Endothelial cell of umbilical vein (primary cell): ENCODE data around the gene CTTNBP2. TPM values are rescaled to one million over a fixed set of nuclear protein-coding genes. Genes with fewer than 3 reads are reported as not detected.

ENCODE experiments used
- BruUV-seq: library from RNA; stranded (reverse); fragments of 400-500 nt; replicated peaks from 2 replicates; lab custom pipeline; 2021; lab: Mats Ljungman, UMichigan
- CTCF ChIA-PET: fragments of 300-600, 350-600 bp; sonication (Branson Sonifier 250); formaldehyde crosslinking; loops from one replicate; lab custom pipeline; 2021; ENCODE audit warnings: antibody characterized with exemption, inconsistent platforms; lab: Charles Lee
- POLR2A ChIA-PET: fragments of 300-600, 350-600 bp; sonication (Branson Sonifier 250); formaldehyde crosslinking; loops from one replicate; lab custom pipeline; 2021; ENCODE audit warnings: antibody characterized with exemption, inconsistent platforms; lab: Charles Lee
- DNase-seq: peaks from one replicate; pipeline ENCODE4 v3.0.0-alpha.2; 2011; ENCODE audit warnings: low read depth, low spot score
- FAIRE-seq: peaks from 2 replicates; lab custom pipeline; 2011; peaks lifted over from hg19 to GRCh38; lab: Jason Lieb, UNC
- H2AFZ ChIP-seq: 2 replicates; pipeline ENCODE4 v1.6.0; 2012; ENCODE audit warnings: low read depth, low read length, control low read depth, inconsistent platforms
- H3K27ac ChIP-seq: 2 replicates; pipeline ENCODE4 v1.5.1; 2011; ENCODE audit warnings: low read depth, mild to moderate bottlenecking, control low read depth, low read length, moderate library complexity; ENCODE audit not compliant: insufficient read depth
- H3K27me3 ChIP-seq, 2 experiments: 2 replicates each; pipeline versions ENCODE4 v1.6.0 to v1.6.1; 2011; ENCODE audit warnings: low read length in 2 of 2, mixed read lengths in 1 of 2; ENCODE audit not compliant: control insufficient read depth in 2 of 2, insufficient read depth in 2 of 2
- H3K36me3 ChIP-seq, 2 experiments: 2 replicates in 1 of 2; 3 replicates in 1 of 2; pipeline ENCODE4 v1.5.1; 2011; ENCODE audit warnings: low read length in 2 of 2, mild to moderate bottlenecking in 1 of 2, moderate library complexity in 1 of 2; ENCODE audit not compliant: control insufficient read depth in 2 of 2, insufficient read depth in 2 of 2; ENCODE audit errors: extremely low read depth in 1 of 2
- H3K4me1 ChIP-seq: 3 replicates; pipeline ENCODE4 v1.5.1; 2011; ENCODE audit warnings: mild to moderate bottlenecking, low read length; ENCODE audit not compliant: control insufficient read depth, insufficient read depth; ENCODE audit errors: extremely low read depth
- H3K4me2 ChIP-seq: 2 replicates; pipeline ENCODE4 v1.6.1; 2011; ENCODE audit warnings: low read length, control low read depth, mixed read lengths; ENCODE audit not compliant: insufficient read depth
- H3K4me3 ChIP-seq, 3 experiments: fragments of 200-600 bp in 1 of 3; sonication (generic), shearing (Covaris generic) in 1 of 3; replicated peaks in 1 of 3; 2 replicates each; pipeline ENCODE4 v1.5.1; 2011 to 2016; ENCODE audit warnings: control low read depth in 3 of 3, low read length in 3 of 3, mild to moderate bottlenecking in 2 of 3, inconsistent platforms in 1 of 3, low read depth in 1 of 3, moderate library complexity in 1 of 3; ENCODE audit not compliant: insufficient read depth in 1 of 3
- H3K79me2 ChIP-seq: 2 replicates; pipeline ENCODE4 v1.6.0; 2012; ENCODE audit warnings: low read length, inconsistent platforms; ENCODE audit not compliant: control insufficient read depth, insufficient read depth
- H3K9ac ChIP-seq: replicated peaks from 2 replicates; pipeline ENCODE3; 2011; ENCODE audit warnings: low read length, control low read depth; ENCODE audit not compliant: insufficient read depth; ENCODE audit errors: extremely low read depth
- H3K9me1 ChIP-seq: replicated peaks from 3 replicates; pipeline ENCODE4 v1.6.0; 2011; ENCODE audit warnings: mild to moderate bottlenecking, low read length; ENCODE audit not compliant: control insufficient read depth, insufficient read depth; ENCODE audit errors: extremely low read depth
- H3K9me3 ChIP-seq: replicated peaks from 2 replicates; pipeline ENCODE4 v1.5.1; 2012; ENCODE audit warnings: low read length, inconsistent platforms; ENCODE audit not compliant: control insufficient read depth, insufficient read depth
- H4K20me1 ChIP-seq: replicated peaks from 2 replicates; pipeline ENCODE3; 2011; ENCODE audit warnings: mild to moderate bottlenecking, low read length; ENCODE audit not compliant: control insufficient read depth, insufficient read depth; ENCODE audit errors: extremely low read depth
- EZH2 ChIP-seq: IDR thresholded peaks from 2 replicates; pipeline ENCODE4 v1.6.1; 2012; ENCODE audit warnings: borderline replicate concordance, low read depth, mild to moderate bottlenecking, moderate library complexity, low read length, inconsistent platforms; ENCODE audit not compliant: severe bottlenecking
- FOS ChIP-seq: IDR thresholded peaks from 2 replicates; pipeline ENCODE4 v1.6.1; 2011; ENCODE audit warnings: mild to moderate bottlenecking, low read length, moderate library complexity, borderline replicate concordance; ENCODE audit not compliant: insufficient read depth
- GATA2 ChIP-seq: IDR thresholded peaks from 2 replicates; pipeline ENCODE4 v1.7.0; 2011; ENCODE audit warnings: low read depth, mild to moderate bottlenecking, moderate library complexity, mixed read lengths, low read length; ENCODE audit not compliant: insufficient read length, insufficient read depth
- JUN ChIP-seq: IDR thresholded peaks from 2 replicates; pipeline ENCODE4 v1.6.1; 2011; ENCODE audit warnings: borderline replicate concordance, low read depth; ENCODE audit not compliant: insufficient read length, insufficient read depth
- MAX ChIP-seq: IDR thresholded peaks from 2 replicates; pipeline ENCODE4 v1.6.1; 2011; ENCODE audit not compliant: insufficient read depth, insufficient read length
- MYC ChIP-seq: IDR thresholded peaks from one replicate; pipeline ENCODE4 v1.6.1; 2011; ENCODE audit warnings: mild to moderate bottlenecking, low read depth, low read length
- POLR2A ChIP-seq: IDR thresholded peaks from 2 replicates; pipeline ENCODE4 v1.6.1; 2012; ENCODE audit warnings: low read depth, mild to moderate bottlenecking, control low read depth, low read length
- POLR2AphosphoS5 ChIP-seq: IDR thresholded peaks from 2 replicates; pipeline ENCODE4 v1.6.1; 2012; ENCODE audit warnings: low read depth, mild to moderate bottlenecking, control low read depth, low read length, moderate library complexity; ENCODE audit not compliant: insufficient read depth
- dilution Hi-C: fragments of 300-500 bp; cut with MboI; formaldehyde crosslinking; loops from one replicate; pipeline ENCODE4 v1.15.0; 2019; ENCODE audit warnings: low sequenced_read_pairs; ENCODE audit not compliant: extremely low pct_ligation_motif_present
- intact Hi-C: fragments of 100-400 bp; cut with micrococcal nuclease; formaldehyde crosslinking; loops from one replicate; pipeline ENCODE4 v1.10.0; 2022
- polyA plus RNA-seq, 4 experiments: library from polyadenylated mRNA; depleted of rRNA in 3 of 4; stranded (reverse) in 3 of 4; unstranded in 1 of 4; fragments of >200 nt; gene quantifications; 2 replicates each; pipeline versions ENCODE4 v1.2.1 to v1.2.3, GENCODE V29; 2011 to 2012; ENCODE audit warnings: missing spikeins in 1 of 4
- total RNA-seq: library from RNA; stranded (reverse); gene quantifications from 2 replicates; pipeline ENCODE4 v1.2.3, GENCODE V29; 2021
- TF ChIP-seq, protein P1 (sequence below), 2 donors: IDR thresholded peaks; 1 replicate in 1 of 2; 2 replicates in 1 of 2; pipeline ENCODE4 v1.5.1; 2011; ENCODE audit warnings: low read length in 2 of 2, mild to moderate bottlenecking in 2 of 2, moderate library complexity in 2 of 2, control low read depth in 1 of 2, inconsistent platforms in 1 of 2, low read depth in 1 of 2; ENCODE audit not compliant: insufficient read depth in 1 of 2; ENCODE audit errors: extremely low read depth in 1 of 2

Gene CTTNBP2
- total and polyA plus RNA-seq, 2 donors (not counting 3 experiments of a cell fraction or from before 2014, with no cell fraction given), result 0.08 to 0.35 TPM

DNA sequence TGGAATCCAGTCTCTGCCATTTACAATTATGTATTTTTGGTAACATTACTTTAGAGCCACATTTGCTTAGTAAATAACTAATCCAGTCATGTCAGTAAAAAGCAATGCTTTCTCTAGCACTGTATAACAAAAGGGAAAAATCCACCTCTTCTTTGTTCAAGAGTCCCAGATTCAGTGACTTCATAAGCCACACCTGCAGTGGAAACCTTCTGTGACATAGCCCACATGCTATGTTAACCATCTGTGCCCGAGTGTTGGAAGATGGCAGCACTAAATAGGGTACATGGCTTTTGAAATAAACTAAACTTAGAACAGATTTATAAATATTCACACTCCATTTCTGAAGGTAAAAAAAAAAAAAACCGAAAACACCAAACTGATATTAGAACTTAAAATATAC is 83.0 kb downstream of the CTTNBP2 start:
- no peaks in the 10 kb centered on the region for H3K9me3 ChIP-seq
- H3K9me1 ChIP-seq, result no peaks in the 10 kb centered on the region
- H4K20me1 ChIP-seq, result no peaks in the 10 kb centered on the region
- no TSS peak for BruUV-seq
- H3K4me2 ChIP-seq, result no peak overlapping the region
- peaks cover 0 to 2% of the 10 kb centered on the region in 2 experiments for H3K27me3 ChIP-seq
- CTCF ChIA-PET, result no interaction called here
- POLR2A ChIA-PET, result no interaction called here
- H2AFZ ChIP-seq, result no peak overlapping the region
- no peak overlapping the region for H3K4me3 ChIP-seq
- H3K9ac ChIP-seq, result no peak overlapping the region
- DNase-seq, result no peak
- intact Hi-C loops (no loop called here), dilution Hi-C loops (no loop called here)
- no peak for FAIRE-seq
- H3K36me3 ChIP-seq, result no peaks in the 10 kb centered on the region
- H3K4me1 ChIP-seq, result no peaks in the 10 kb centered on the region
- TF ChIP-seq POLR2AphosphoS5 (no peak), JUN (no peak), POLR2A (no peak), MYC (no peak), MAX (no peak), FOS (no peak), EZH2 (no peak), GATA2 (no peak)
- TF ChIP-seq, protein P1, sequence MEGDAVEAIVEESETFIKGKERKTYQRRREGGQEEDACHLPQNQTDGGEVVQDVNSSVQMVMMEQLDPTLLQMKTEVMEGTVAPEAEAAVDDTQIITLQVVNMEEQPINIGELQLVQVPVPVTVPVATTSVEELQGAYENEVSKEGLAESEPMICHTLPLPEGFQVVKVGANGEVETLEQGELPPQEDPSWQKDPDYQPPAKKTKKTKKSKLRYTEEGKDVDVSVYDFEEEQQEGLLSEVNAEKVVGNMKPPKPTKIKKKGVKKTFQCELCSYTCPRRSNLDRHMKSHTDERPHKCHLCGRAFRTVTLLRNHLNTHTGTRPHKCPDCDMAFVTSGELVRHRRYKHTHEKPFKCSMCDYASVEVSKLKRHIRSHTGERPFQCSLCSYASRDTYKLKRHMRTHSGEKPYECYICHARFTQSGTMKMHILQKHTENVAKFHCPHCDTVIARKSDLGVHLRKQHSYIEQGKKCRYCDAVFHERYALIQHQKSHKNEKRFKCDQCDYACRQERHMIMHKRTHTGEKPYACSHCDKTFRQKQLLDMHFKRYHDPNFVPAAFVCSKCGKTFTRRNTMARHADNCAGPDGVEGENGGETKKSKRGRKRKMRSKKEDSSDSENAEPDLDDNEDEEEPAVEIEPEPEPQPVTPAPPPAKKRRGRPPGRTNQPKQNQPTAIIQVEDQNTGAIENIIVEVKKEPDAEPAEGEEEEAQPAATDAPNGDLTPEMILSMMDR (IDR thresholded peaks at IDR 0.05; ENCODE audit: extremely low read depth in 1 of 2, insufficient read depth in 1 of 2, low read depth in 1 of 2, low read length in 2 of 2), result no peak
- no peak overlapping the region for H3K27ac ChIP-seq
- no peaks in the 10 kb centered on the region for H3K79me2 ChIP-seq
